HUES6 (cell line): ENCODE measurements around the gene SLC11A2.

Experiments
- H3K27ac ChIP-seq: 2 replicates; pipeline ENCODE4 v1.7.0; 2013; ENCODE audit warnings: low read depth, mild to moderate bottlenecking, low read length, inconsistent platforms
- H3K27me3 ChIP-seq: 2 replicates; pipeline ENCODE4 v1.6.1; 2013; ENCODE audit warnings: low read length; ENCODE audit not compliant: control insufficient read depth, insufficient read depth
- H3K36me3 ChIP-seq: 2 replicates; pipeline ENCODE4 v1.6.1; 2013; ENCODE audit warnings: low read length; ENCODE audit not compliant: control insufficient read depth, insufficient read depth
- H3K4me1 ChIP-seq: 2 replicates; pipeline ENCODE4 v1.6.1; 2013; ENCODE audit warnings: low read length; ENCODE audit not compliant: control insufficient read depth, insufficient read depth
- H3K4me3 ChIP-seq: 2 replicates; pipeline ENCODE4 v1.5.1; 2013; ENCODE audit warnings: low read depth, low read length
- H3K9ac ChIP-seq: one replicate; pipeline ENCODE4 v1.6.1; 2013; ENCODE audit warnings: mild to moderate bottlenecking, low read length
- H3K9me3 ChIP-seq: 2 replicates; pipeline ENCODE4 v1.6.1; 2013; ENCODE audit warnings: low read depth, low read length; ENCODE audit not compliant: control insufficient read depth, insufficient read depth

The SLC11A2 gene

GRCh38 chr12:50990791-50991190, 35.4 kb downstream of the SLC11A2 start:
- H3K4me3 ChIP-seq, result no peak overlapping the region
- peaks cover 76% of the 10 kb centered on the region for H3K36me3 ChIP-seq
- H3K9me3 ChIP-seq, result no peaks in the 10 kb centered on the region
- H3K9ac ChIP-seq, result no peak overlapping the region
- H3K4me1 ChIP-seq, result no peaks in the 10 kb centered on the region
- no peak overlapping the region for H3K27ac ChIP-seq
- H3K27me3 ChIP-seq, result no peaks in the 10 kb centered on the region

- H3K9me3 ChIP-seq, result no peaks in the 10 kb centered on the region
- H3K27ac ChIP-seq, result no peak overlapping the region
- H3K9ac ChIP-seq, result no peak overlapping the region
- no peak overlapping the region for H3K4me3 ChIP-seq
- peaks cover 75% of the 10 kb centered on the region for H3K36me3 ChIP-seq
- H3K4me1 ChIP-seq, result no peaks in the 10 kb centered on the region
- H3K27me3 ChIP-seq, result no peaks in the 10 kb centered on the region
Observed at GRCh38 chr12:50990147-50990727, 35.9 kb downstream of the SLC11A2 start.

- peaks cover 64% of the 10 kb centered on the region for H3K36me3 ChIP-seq
- H3K9ac ChIP-seq, result no peak overlapping the region
- no peak overlapping the region for H3K4me3 ChIP-seq
- no peaks in the 10 kb centered on the region for H3K4me1 ChIP-seq
- no peaks in the 10 kb centered on the region for H3K27me3 ChIP-seq
- H3K27ac ChIP-seq, result no peak overlapping the region
- no peaks in the 10 kb centered on the region for H3K9me3 ChIP-seq
Observed at GRCh38 chr12:50988871-50989270, 37.3 kb downstream of the SLC11A2 start.

GRCh38 chr12:50988051-50988450, 38.1 kb downstream of the SLC11A2 start:
- Histone ChIP-seq H3K9ac (no peak overlapping the region), H3K27ac (no peak overlapping the region), H3K36me3 (peaks cover 61% of the 10 kb centered on the region), H3K4me1 (no peaks in the 10 kb centered on the region), H3K4me3 (no peak overlapping the region), H3K9me3 (no peaks in the 10 kb centered on the region), H3K27me3 (no peaks in the 10 kb centered on the region)

- H3K36me3 ChIP-seq, result peaks cover 52% of the 10 kb centered on the region
- H3K27me3 ChIP-seq, result no peaks in the 10 kb centered on the region
- H3K4me1 ChIP-seq, result no peaks in the 10 kb centered on the region
- H3K9me3 ChIP-seq, result no peaks in the 10 kb centered on the region
- H3K4me3 ChIP-seq, result no peak overlapping the region
- no peak overlapping the region for H3K9ac ChIP-seq
- no peak overlapping the region for H3K27ac ChIP-seq
Observed at GRCh38 chr12:50986966-50987737, 39.0 kb downstream of the SLC11A2 start.

- H3K27ac ChIP-seq, result no peak overlapping the region
Observed at GRCh38 chr12:50985322-50985721, 40.9 kb downstream of the SLC11A2 start.

GRCh38 chr12:50984586-50985298, 41.4 kb downstream of the SLC11A2 start:
- Histone ChIP-seq H3K27me3 (no peaks in the 10 kb centered on the region), H3K9ac (no peak overlapping the region), H3K27ac (no peak overlapping the region), H3K4me1 (no peaks in the 10 kb centered on the region), H3K36me3 (peaks cover 33% of the 10 kb centered on the region), H3K4me3 (no peak overlapping the region), H3K9me3 (no peaks in the 10 kb centered on the region)

More at GRCh38 chr12:50985322-50985721, 40.9 kb downstream of the SLC11A2 start:
- Histone ChIP-seq H3K27me3 (no peaks in the 10 kb centered on the region), H3K4me1 (no peaks in the 10 kb centered on the region), H3K9me3 (no peaks in the 10 kb centered on the region), H3K9ac (no peak overlapping the region), H3K36me3 (peaks cover 38% of the 10 kb centered on the region), H3K4me3 (no peak overlapping the region)

- Histone ChIP-seq H3K9ac (no peak overlapping the region), H3K27ac (no peak overlapping the region), H3K9me3 (no peaks in the 10 kb centered on the region), H3K4me1 (no peaks in the 10 kb centered on the region), H3K27me3 (no peaks in the 10 kb centered on the region), H3K36me3 (peaks cover 15% of the 10 kb centered on the region), H3K4me3 (no peak overlapping the region)
Observed at GRCh38 chr12:50981319-50982239, 44.6 kb downstream of the SLC11A2 start.

- H3K4me1 ChIP-seq, result no peaks in the 10 kb centered on the region
- no peak overlapping the region for H3K4me3 ChIP-seq
- peaks cover 10% of the 10 kb centered on the region; the same call in 1 of the 2 replicates for H3K36me3 ChIP-seq
- H3K27ac ChIP-seq, result no peak overlapping the region
- H3K27me3 ChIP-seq, result no peaks in the 10 kb centered on the region
- H3K9ac ChIP-seq, result no peak overlapping the region
- no peaks in the 10 kb centered on the region for H3K9me3 ChIP-seq
Observed at GRCh38 chr12:50980545-50980944, 45.6 kb downstream of the SLC11A2 start.

GRCh38 chr12:50979369-50980052, 46.7 kb downstream of the SLC11A2 start:
- Histone ChIP-seq H3K36me3 (peaks cover 6% of the 10 kb centered on the region; the same call in 1 of the 2 replicates), H3K9ac (no peak overlapping the region), H3K4me1 (no peaks in the 10 kb centered on the region), H3K4me3 (no peak overlapping the region), H3K27me3 (no peaks in the 10 kb centered on the region), H3K9me3 (no peaks in the 10 kb centered on the region), H3K27ac (no peak overlapping the region)
